Hepatocyte (in vitro differentiated cells): ENCODE measurements around the gene LSR.

Source experiments
- CTCF ChIP-seq: fragments of 200-600 bp; sonication (generic); IDR thresholded peaks from 2 replicates; pipeline ENCODE4 v1.5.1; 2016; ENCODE audit warnings: antibody characterized with exemption, mild to moderate bottlenecking; ENCODE audit not compliant: poor library complexity
- EZH2 ChIP-seq: fragments of 200-600 bp; sonication (generic); IDR thresholded peaks from 2 replicates; pipeline ENCODE4 v1.6.1; 2016; ENCODE audit warnings: antibody characterized with exemption, mild to moderate bottlenecking, borderline replicate concordance
- EZH2phosphoT487 ChIP-seq: fragments of 200-600 bp; sonication (generic); IDR thresholded peaks from one replicate; pipeline ENCODE4 v1.6.1; 2018; ENCODE audit warnings: antibody characterized with exemption, mild to moderate bottlenecking, low read depth, moderate library complexity; ENCODE audit not compliant: unreplicated experiment, severe bottlenecking

GRCh38 chr19:35288906-35289305 is 40.1 kb downstream of the LSR start:
- TF ChIP-seq CTCF, result no peak
- no peak for TF ChIP-seq EZH2
- no peak for TF ChIP-seq EZH2phosphoT487
